GM06990 (cell line): Measurements from ENCODE around the gene MRAP.
"Not testable (repeated sequence)": the region's sequence is repeated elsewhere in the genome, so short reads cannot be mapped to it uniquely, and the experiment has no call there.

Experiments
- DNase-seq: peaks from one replicate; pipeline ENCODE4 v3.0.0-alpha.2; 2011; ENCODE audit not compliant: insufficient read length; ENCODE audit errors: extremely low read depth
- H3K27me3 ChIP-seq: replicated peaks from 2 replicates; pipeline ENCODE4 v1.6.0; 2011; ENCODE audit warnings: low read length; ENCODE audit not compliant: control insufficient read depth, insufficient read depth
- H3K36me3 ChIP-seq: 2 replicates; pipeline ENCODE4 v1.5.1; 2011; ENCODE audit warnings: low read length; ENCODE audit not compliant: control insufficient read depth, insufficient read depth
- H3K4me3 ChIP-seq: replicated peaks from 2 replicates; pipeline ENCODE4 v1.5.1; 2011; ENCODE audit warnings: low read depth, mild to moderate bottlenecking, control low read depth, low read length
- TF ChIP-seq, protein P1 (sequence below): IDR thresholded peaks from 2 replicates; pipeline ENCODE4 v1.5.1; 2011; ENCODE audit warnings: low read length, control low read depth, mild to moderate bottlenecking, inconsistent platforms; ENCODE audit not compliant: insufficient read depth, poor library complexity, severe bottlenecking

The MRAP gene

DNA sequence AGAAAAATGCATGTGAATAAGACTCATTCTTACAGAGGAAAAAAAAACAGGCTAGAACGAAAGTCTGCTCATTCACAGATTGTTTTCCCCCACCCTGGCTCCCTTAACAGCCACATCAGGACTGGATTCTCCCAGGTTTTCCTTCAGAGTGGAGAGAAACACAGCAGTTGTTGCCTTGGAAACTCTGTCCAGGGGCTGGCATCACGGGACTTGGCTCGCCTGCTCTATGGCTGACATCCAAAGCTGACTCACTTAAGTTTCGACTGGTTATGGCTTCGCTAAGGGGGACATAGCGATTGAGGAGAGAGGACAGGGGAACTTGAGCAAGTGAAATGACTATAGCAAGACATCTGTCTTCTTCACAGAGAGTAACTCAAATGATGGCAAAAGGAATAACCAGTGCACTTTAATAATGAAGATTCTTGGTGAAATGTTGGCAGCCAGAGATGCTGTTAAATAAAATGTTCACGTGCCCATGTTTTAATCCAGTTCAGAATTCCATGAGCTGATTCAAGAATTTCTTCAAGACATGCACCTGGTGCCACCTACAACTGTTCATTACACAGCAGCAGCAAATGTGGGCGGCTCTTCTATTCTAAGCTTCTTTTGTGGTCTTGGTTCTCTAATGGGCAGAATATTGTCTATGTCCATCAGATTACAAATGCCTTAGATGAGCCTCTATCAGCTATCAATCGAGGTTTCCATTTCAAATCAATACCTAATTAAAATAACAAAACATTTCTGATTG lies 41.6 kb upstream of the MRAP start:
- no peak overlapping the region for H3K4me3 ChIP-seq
- H3K27me3 ChIP-seq, result no peaks in the 10 kb centered on the region
- TF ChIP-seq, protein P1, sequence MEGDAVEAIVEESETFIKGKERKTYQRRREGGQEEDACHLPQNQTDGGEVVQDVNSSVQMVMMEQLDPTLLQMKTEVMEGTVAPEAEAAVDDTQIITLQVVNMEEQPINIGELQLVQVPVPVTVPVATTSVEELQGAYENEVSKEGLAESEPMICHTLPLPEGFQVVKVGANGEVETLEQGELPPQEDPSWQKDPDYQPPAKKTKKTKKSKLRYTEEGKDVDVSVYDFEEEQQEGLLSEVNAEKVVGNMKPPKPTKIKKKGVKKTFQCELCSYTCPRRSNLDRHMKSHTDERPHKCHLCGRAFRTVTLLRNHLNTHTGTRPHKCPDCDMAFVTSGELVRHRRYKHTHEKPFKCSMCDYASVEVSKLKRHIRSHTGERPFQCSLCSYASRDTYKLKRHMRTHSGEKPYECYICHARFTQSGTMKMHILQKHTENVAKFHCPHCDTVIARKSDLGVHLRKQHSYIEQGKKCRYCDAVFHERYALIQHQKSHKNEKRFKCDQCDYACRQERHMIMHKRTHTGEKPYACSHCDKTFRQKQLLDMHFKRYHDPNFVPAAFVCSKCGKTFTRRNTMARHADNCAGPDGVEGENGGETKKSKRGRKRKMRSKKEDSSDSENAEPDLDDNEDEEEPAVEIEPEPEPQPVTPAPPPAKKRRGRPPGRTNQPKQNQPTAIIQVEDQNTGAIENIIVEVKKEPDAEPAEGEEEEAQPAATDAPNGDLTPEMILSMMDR, result no peak
- no peak for DNase-seq
- no peaks in the 10 kb centered on the region for H3K36me3 ChIP-seq

GRCh38 chr21:32257962-32258785 lies 40.5 kb upstream of the MRAP start:
- no peak overlapping the region for H3K4me3 ChIP-seq
- TF ChIP-seq, protein P1, result peak; percentile 78
- H3K27me3 ChIP-seq, result no peaks in the 10 kb centered on the region
- no peaks in the 10 kb centered on the region for H3K36me3 ChIP-seq
- DNase-seq, result no peak

GRCh38 chr21:32258786-32259048 lies 39.9 kb upstream of the MRAP start:
- DNase-seq, H3K36me3 ChIP-seq, H3K4me3 ChIP-seq, H3K27me3 ChIP-seq: not testable (repeated sequence)

DNA sequence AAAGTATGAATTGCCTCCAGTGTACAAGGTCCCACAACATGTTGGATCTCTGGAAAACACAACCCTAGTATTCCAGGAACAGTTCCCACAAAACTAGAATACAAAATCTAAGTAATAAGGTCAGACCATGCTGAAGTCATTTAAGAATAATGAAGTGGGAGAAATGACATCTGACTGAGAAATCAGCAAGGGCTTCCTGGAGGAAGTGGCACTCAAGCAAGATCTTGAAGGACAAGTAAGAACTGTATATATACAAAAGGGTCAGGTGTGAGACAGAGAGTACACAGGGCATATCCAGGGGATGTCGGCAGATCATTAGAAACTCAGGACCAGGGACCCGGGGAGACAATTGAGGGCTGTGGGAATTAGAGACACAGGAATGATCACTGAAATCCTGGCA lies 38.5 kb upstream of the MRAP start:
- no peak for DNase-seq
- H3K36me3 ChIP-seq, result no peaks in the 10 kb centered on the region
- no peak overlapping the region for H3K4me3 ChIP-seq
- TF ChIP-seq, protein P1, result no peak
- H3K27me3 ChIP-seq, result no peaks in the 10 kb centered on the region

DNA sequence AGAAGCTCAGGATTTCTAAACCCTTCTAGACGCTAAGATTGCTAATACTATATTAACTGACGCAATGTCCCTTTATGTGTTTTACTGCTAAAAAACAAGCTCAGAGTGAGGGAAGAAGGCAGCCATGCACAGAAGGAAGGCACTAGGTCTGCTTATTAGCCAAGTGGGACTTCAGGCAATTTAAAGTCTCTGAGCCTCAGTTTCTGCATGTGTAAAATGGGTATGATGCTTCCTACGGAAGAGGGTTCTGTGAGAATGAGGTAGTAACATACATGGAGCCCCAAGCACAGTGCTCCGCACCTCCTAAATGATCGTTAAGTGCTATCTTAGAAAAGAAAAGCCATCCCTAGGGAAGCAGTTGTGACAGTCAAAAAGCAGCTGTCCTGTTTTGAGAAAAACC lies 36.7 kb upstream of the MRAP start:
- no peak overlapping the region for H3K4me3 ChIP-seq
- no peaks in the 10 kb centered on the region for H3K27me3 ChIP-seq
- peaks cover under 1% of the 10 kb centered on the region for H3K36me3 ChIP-seq
- TF ChIP-seq, protein P1, result no peak
- no peak for DNase-seq

- not testable (repeated sequence) for H3K36me3 ChIP-seq, H3K4me3 ChIP-seq, H3K27me3 ChIP-seq, DNase-seq
These were observed 33.3 kb upstream of the MRAP start for GRCh38 chr21:32265321-32265720.
